Neural progenitor cell (in vitro differentiated cells): Measurements from ENCODE around the gene TP53BP1. TPM values are rescaled to one million over a fixed set of nuclear protein-coding genes. Genes with fewer than 3 reads are reported as not detected.

Source experiments
- DNase-seq: peaks from one replicate; pipeline ENCODE4 v3.0.0-alpha.2; 2016; ENCODE audit warnings: low spot score
- H2AFZ ChIP-seq: fragments of 200-600 bp; sonication (generic); replicated peaks from 2 replicates; pipeline ENCODE4 v1.6.1; 2016; ENCODE audit warnings: antibody characterized with exemption
- H3F3A ChIP-seq: fragments of 200-600 bp; sonication (generic); 2 replicates; pipeline ENCODE4 v1.6.1; 2016; ENCODE audit warnings: antibody characterized with exemption, low read depth
- H3K27ac ChIP-seq: fragments of 200-600 bp; sonication (generic); 2 replicates; pipeline ENCODE4 v1.5.1; 2016; ENCODE audit warnings: mild to moderate bottlenecking
- H3K27me3 ChIP-seq: fragments of 200-600 bp; sonication (generic); 2 replicates; pipeline ENCODE4 v1.6.1; 2016; ENCODE audit warnings: mild to moderate bottlenecking, moderate library complexity
- H3K36me3 ChIP-seq: fragments of 200-600 bp; sonication (generic); 2 replicates; pipeline ENCODE4 v1.5.1; 2016
- H3K4me1 ChIP-seq: fragments of 200-600 bp; sonication (generic); 2 replicates; pipeline ENCODE4 v1.6.1; 2016; ENCODE audit warnings: mixed run types
- H3K4me2 ChIP-seq: fragments of 200-600 bp; sonication (generic); 2 replicates; pipeline ENCODE4 v1.6.1; 2016
- H3K4me3 ChIP-seq: fragments of 200-600 bp; sonication (generic); 2 replicates; pipeline ENCODE4 v1.5.1; 2016
- H3K79me2 ChIP-seq: fragments of 200-600 bp; sonication (generic); 2 replicates; pipeline ENCODE4 v1.6.1; 2016; ENCODE audit warnings: low read depth
- H3K9ac ChIP-seq: fragments of 200-600 bp; sonication (generic); 2 replicates; pipeline ENCODE4 v1.6.1; 2016
- H3K9me3 ChIP-seq: fragments of 200-600 bp; sonication (generic); 2 replicates; pipeline ENCODE4 v1.5.1; 2016; ENCODE audit warnings: low read depth
- H4K20me1 ChIP-seq: fragments of 200-600 bp; sonication (generic); 2 replicates; pipeline ENCODE4 v1.6.1; 2016; ENCODE audit warnings: low read depth
- H3K27ac Mint-ChIP-seq: 3 replicates; pipeline ENCODE4 v1.8.0; 2021; ENCODE audit warnings: mixed read lengths
- H3K27me3 Mint-ChIP-seq: 2 replicates; pipeline ENCODE4 v1.8.0; 2022; ENCODE audit warnings: low read depth, mild to moderate bottlenecking, inconsistent platforms, moderate library complexity, mixed read lengths; ENCODE audit not compliant: insufficient read depth
- H3K36me3 Mint-ChIP-seq: 3 replicates; pipeline ENCODE4 v1.8.0; 2021; ENCODE audit warnings: mixed read lengths
- H3K4me1 Mint-ChIP-seq: 3 replicates; pipeline ENCODE4 v1.8.0; 2021; ENCODE audit warnings: mixed read lengths
- H3K4me3 Mint-ChIP-seq: 3 replicates; pipeline ENCODE4 v1.8.0; 2021; ENCODE audit warnings: mild to moderate bottlenecking, moderate library complexity, mixed read lengths
- H3K9me3 Mint-ChIP-seq: 3 replicates; pipeline ENCODE4 v1.8.0; 2020; ENCODE audit warnings: mixed read lengths
- EZH2 ChIP-seq: fragments of 200-600 bp; sonication (generic); IDR thresholded peaks from 2 replicates; pipeline ENCODE4 v1.6.1; 2017; ENCODE audit warnings: antibody characterized with exemption, mild to moderate bottlenecking, moderate library complexity
- EZH2phosphoT487 ChIP-seq: fragments of 200-600 bp; sonication (generic); IDR thresholded peaks from 2 replicates; pipeline ENCODE4 v1.6.1; 2017; ENCODE audit warnings: antibody characterized with exemption
- total RNA-seq: library from RNA; depleted of rRNA; stranded (reverse); fragments of >200 nt; gene quantifications from 2 replicates; pipeline ENCODE4 v1.2.3, GENCODE V29; 2015; ENCODE audit warnings: low replicate concordance
- TF ChIP-seq, protein P1 (sequence below): fragments of 200-600 bp; sonication (generic); IDR thresholded peaks from 2 replicates; pipeline ENCODE4 v1.5.1; 2017; ENCODE audit warnings: antibody characterized with exemption, mild to moderate bottlenecking

TP53BP1 gene
- total RNA-seq, 1 donor from 2014 or later: 66.5 TPM

DNA sequence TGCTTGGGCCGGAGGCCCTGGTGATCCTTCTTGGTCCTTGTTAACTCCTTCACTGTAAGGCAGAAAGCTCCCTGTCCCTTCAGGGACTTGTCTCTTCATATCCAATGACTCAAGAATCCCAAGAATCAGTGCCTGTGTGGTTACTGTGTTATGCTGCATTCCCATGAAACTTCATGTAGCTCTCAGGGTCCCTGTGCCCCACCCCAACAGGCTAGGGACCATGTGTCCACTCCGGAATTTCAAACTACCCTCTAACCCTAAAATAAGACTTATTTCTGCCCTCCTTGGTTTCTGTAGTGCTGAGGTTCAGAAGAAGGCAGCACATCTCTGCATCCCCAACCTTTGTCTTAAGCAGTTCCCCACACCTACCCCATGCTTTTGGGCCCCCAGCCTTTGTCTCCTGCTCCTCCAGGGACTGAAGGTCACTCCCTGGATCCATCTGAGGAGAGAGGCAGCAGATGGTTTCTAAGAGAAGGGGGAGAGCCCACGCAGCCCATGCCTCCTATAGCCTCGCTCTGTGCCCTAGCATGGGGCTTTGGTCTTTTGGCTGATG is 23.9 kb upstream of the TP53BP1 start:
- no peak overlapping the region for H3K27ac ChIP-seq
- peak overlapping the region; percentile 83 for H3K27ac Mint-ChIP-seq
- TF ChIP-seq EZH2phosphoT487 (no peak), EZH2 (no peak)
- TF ChIP-seq, protein P1, sequence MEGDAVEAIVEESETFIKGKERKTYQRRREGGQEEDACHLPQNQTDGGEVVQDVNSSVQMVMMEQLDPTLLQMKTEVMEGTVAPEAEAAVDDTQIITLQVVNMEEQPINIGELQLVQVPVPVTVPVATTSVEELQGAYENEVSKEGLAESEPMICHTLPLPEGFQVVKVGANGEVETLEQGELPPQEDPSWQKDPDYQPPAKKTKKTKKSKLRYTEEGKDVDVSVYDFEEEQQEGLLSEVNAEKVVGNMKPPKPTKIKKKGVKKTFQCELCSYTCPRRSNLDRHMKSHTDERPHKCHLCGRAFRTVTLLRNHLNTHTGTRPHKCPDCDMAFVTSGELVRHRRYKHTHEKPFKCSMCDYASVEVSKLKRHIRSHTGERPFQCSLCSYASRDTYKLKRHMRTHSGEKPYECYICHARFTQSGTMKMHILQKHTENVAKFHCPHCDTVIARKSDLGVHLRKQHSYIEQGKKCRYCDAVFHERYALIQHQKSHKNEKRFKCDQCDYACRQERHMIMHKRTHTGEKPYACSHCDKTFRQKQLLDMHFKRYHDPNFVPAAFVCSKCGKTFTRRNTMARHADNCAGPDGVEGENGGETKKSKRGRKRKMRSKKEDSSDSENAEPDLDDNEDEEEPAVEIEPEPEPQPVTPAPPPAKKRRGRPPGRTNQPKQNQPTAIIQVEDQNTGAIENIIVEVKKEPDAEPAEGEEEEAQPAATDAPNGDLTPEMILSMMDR: no peak
- no peak overlapping the region for H3K9ac ChIP-seq
- no peaks in the 10 kb centered on the region for H3K79me2 ChIP-seq
- H3K9me3 ChIP-seq: no peaks in the 10 kb centered on the region
- peak overlapping the region; percentile 77 for H2AFZ ChIP-seq
- H3K4me2 ChIP-seq: peak overlapping the region; percentile 82
- peaks cover 10% of the 10 kb centered on the region for H3K27me3 ChIP-seq
- peaks cover 42% of the 10 kb centered on the region for H3K4me1 ChIP-seq
- no peaks in the 10 kb centered on the region for H3K36me3 ChIP-seq
- peak overlapping the region; percentile 52 for H3K4me3 ChIP-seq
- H3K4me3 Mint-ChIP-seq: peak overlapping the region; percentile 91
- H3K9me3 Mint-ChIP-seq: no peaks in the 10 kb centered on the region
- H3K27me3 Mint-ChIP-seq: peaks cover 4% of the 10 kb centered on the region
- peaks cover 25% of the 10 kb centered on the region for H3K36me3 Mint-ChIP-seq
- H4K20me1 ChIP-seq: no peaks in the 10 kb centered on the region
- peaks cover 71% of the 10 kb centered on the region for H3K4me1 Mint-ChIP-seq
- peaks cover 20% of the 10 kb centered on the region for H3F3A ChIP-seq
- no peak for DNase-seq

DNA sequence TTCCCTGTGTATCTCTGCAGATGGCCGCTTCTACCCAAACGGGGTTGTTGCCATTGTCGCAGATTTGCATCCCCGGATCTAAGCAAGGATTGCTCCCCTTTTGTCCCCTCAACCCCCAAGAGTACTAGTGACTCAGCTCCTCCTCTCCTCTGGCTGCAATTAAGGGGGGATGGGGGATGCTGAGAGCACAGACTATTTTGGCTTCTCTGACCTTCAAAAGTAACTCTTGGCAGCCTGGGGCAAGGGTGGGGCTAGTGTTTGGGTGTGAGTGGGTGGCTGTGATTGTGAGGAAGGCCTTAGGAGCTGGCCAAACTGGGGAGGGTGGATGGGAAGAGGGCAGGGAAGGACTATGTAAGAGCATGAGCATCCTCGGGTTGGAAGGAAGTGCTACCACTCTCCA is 23.2 kb upstream of the TP53BP1 start:
- DNase-seq: no peak
- no peaks in the 10 kb centered on the region for H3K36me3 ChIP-seq
- peak overlapping the region; percentile 91 for H3K4me3 Mint-ChIP-seq
- H3K4me1 ChIP-seq: peaks cover 48% of the 10 kb centered on the region
- H3K4me1 Mint-ChIP-seq: peaks cover 78% of the 10 kb centered on the region
- H3K27ac ChIP-seq: no peak overlapping the region
- no peak overlapping the region for H3K9ac ChIP-seq
- H3K36me3 Mint-ChIP-seq: peaks cover 21% of the 10 kb centered on the region
- H4K20me1 ChIP-seq: no peaks in the 10 kb centered on the region
- no peaks in the 10 kb centered on the region for H3K9me3 ChIP-seq
- H3K4me3 ChIP-seq: peak overlapping the region; percentile 52
- peak overlapping the region; percentile 77 for H2AFZ ChIP-seq
- H3K4me2 ChIP-seq: peak overlapping the region; percentile 82
- TF ChIP-seq EZH2 (no peak), EZH2phosphoT487 (no peak)
- TF ChIP-seq, protein P1: no peak
- H3K79me2 ChIP-seq: no peaks in the 10 kb centered on the region
- H3F3A ChIP-seq: peaks cover 27% of the 10 kb centered on the region
- peak overlapping the region; percentile 85 for H3K27ac Mint-ChIP-seq
- peaks cover 6% of the 10 kb centered on the region for H3K27me3 Mint-ChIP-seq
- H3K9me3 Mint-ChIP-seq: no peaks in the 10 kb centered on the region
- peaks cover 14% of the 10 kb centered on the region for H3K27me3 ChIP-seq

DNA sequence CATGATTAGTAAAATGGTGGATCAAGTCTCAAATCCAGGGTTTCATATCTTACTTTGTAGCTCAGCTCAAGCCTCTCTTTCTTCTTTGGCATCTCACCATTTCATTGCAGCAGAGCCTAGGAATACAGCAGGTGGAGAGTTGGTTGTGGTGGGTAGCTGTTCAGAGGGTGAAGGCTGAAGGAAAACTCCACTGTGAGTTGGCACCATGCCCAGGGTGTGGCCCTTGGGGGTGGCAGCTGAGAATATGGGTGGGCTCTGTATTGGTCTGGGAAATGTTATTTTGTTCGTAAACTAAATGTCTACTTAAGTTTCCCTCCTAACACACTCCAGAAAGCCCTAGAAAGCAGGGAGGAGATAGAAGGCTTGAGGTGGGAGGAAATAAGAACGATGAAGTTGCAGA is 22.8 kb upstream of the TP53BP1 start:
- Histone ChIP-seq H3K9me3 (no peaks in the 10 kb centered on the region), H3K9ac (no peak overlapping the region), H3K79me2 (no peaks in the 10 kb centered on the region), H3K27me3 (peaks cover 14% of the 10 kb centered on the region), H3K27ac (no peak overlapping the region), H3K4me2 (no peak overlapping the region), H3K36me3 (no peaks in the 10 kb centered on the region), H3K4me1 (peaks cover 50% of the 10 kb centered on the region), H4K20me1 (no peaks in the 10 kb centered on the region), H3K4me3 (no peak overlapping the region), H2AFZ (peak overlapping the region; percentile 77), H3F3A (peaks cover 29% of the 10 kb centered on the region)
- Mint-ChIP-seq H3K4me1 (peaks cover 80% of the 10 kb centered on the region), H3K27ac (peak overlapping the region; percentile 85), H3K27me3 (peaks cover 6% of the 10 kb centered on the region), H3K9me3 (no peaks in the 10 kb centered on the region), H3K4me3 (peak overlapping the region; percentile 69), H3K36me3 (peaks cover 18% of the 10 kb centered on the region)
- no peak for DNase-seq
- no peak for TF ChIP-seq EZH2
- TF ChIP-seq, protein P1: no peak
- TF ChIP-seq EZH2phosphoT487: no peak
